ENCODE data around the gene PRPF19. TPM values are rescaled to one million over a fixed set of nuclear protein-coding genes. Genes with fewer than 3 reads are reported as not detected.

Gene PRPF19
- total and polyA plus RNA-seq, 2 of the 13 experiments (the other 11 are each of a cell fraction or from before 2014, with no cell fraction given) = 27.4 to 91.1 TPM

- TF ChIP-seq ZNF503 (CRISPR knock-in tag; IDR thresholded peaks at IDR 0.05) (peak; percentile 98), SALL2 (CRISPR knock-in tag; IDR thresholded peaks at IDR 0.05) (peak; percentile 71; the same call in 1 of the 2 replicates), MYPOP (CRISPR knock-in tag; IDR thresholded peaks at IDR 0.05) (peak; percentile 87), ARNTL (CRISPR knock-in tag; IDR thresholded peaks at IDR 0.05) (peak; percentile 83), CBX5 (CRISPR knock-in tag; IDR thresholded peaks at IDR 0.05; ENCODE audit: borderline replicate concordance) (peak; percentile 87; the same call in 1 of the 2 replicates), MEIS2 (CRISPR knock-in tag; IDR thresholded peaks at IDR 0.05) (peak; percentile 98), FOXO1 (CRISPR knock-in tag; IDR thresholded peaks at IDR 0.05) (peak; percentile 98), ZNF367 (CRISPR knock-in tag; IDR thresholded peaks at IDR 0.05; ENCODE audit: borderline replicate concordance) (peak; percentile 51; the same call in 1 of the 2 replicates), CCAR2 (optimal IDR thresholded peaks at IDR 0.05; ENCODE audit: low read depth, low read length) (no peak), PRMT3 (CRISPR knock-in tag; IDR thresholded peaks at IDR 0.05; ENCODE audit: borderline replicate concordance, low read depth) (no peak), HOXD1 (CRISPR knock-in tag; IDR thresholded peaks at IDR 0.05) (peak; percentile 97), ZNF550 (CRISPR knock-in tag; IDR thresholded peaks at IDR 0.05; ENCODE audit: borderline replicate concordance) (0 out of 2 replicates have a peak, but pooled peaks have one; percentile 64), SKI (IDR thresholded peaks at IDR 0.05; ENCODE audit: partially characterized antibody) (peak; percentile 99), ARID2 (CRISPR knock-in tag; IDR thresholded peaks at IDR 0.05; ENCODE audit: borderline replicate concordance) (no peak), BHLHE40 (IDR thresholded peaks at IDR 0.05; ENCODE audit: low read length) (peak; percentile 73), ZNF790 (CRISPR knock-in tag; IDR thresholded peaks at IDR 0.05; ENCODE audit: borderline replicate concordance) (no peak), E2F1 (CRISPR knock-in tag; IDR thresholded peaks at IDR 0.05) (no peak), ZNF646 (CRISPR knock-in tag; IDR thresholded peaks at IDR 0.05) (no peak), ZNF619 (CRISPR knock-in tag; IDR thresholded peaks at IDR 0.05) (peak; percentile 87; the same call in 1 of the 2 replicates)
Observed at GRCh38 chr11:60880643-60881282, 25.6 kb downstream of the PRPF19 start (continued).

Measured in HepG2 (cell line).